HCT116 (cell line): ENCODE results near the gene RTL10. TPM values are rescaled to one million over a fixed set of nuclear protein-coding genes. Genes with fewer than 3 reads are reported as not detected.

Source experiments
- ATAC-seq: fragments of 200-7000 bp; cut with Tn5 transposase; 2 replicates; pipeline ENCODE4 v1.9.1; 2020; ENCODE audit warnings: mild to moderate bottlenecking, moderate library complexity
- BruUV-seq: library from RNA; stranded (reverse); fragments of 400-500 nt; replicated peaks from 2 replicates; lab custom pipeline; 2021; lab: Mats Ljungman, UMichigan
- CTCF ChIA-PET: fragments of 300-600 bp; sonication (Branson Sonifier 250); formaldehyde crosslinking; loops from one replicate; lab custom pipeline; 2021; ENCODE audit warnings: antibody characterized with exemption; lab: Charles Lee
- POLR2A ChIA-PET: fragments of 300-600, 350-600 bp; sonication (Branson Sonifier 250); formaldehyde crosslinking; loops from one replicate; lab custom pipeline; 2021; ENCODE audit warnings: antibody characterized with exemption; lab: Charles Lee
- RAD21 ChIA-PET, 2 experiments: fragments of 300-600 bp; sonication (Branson Sonifier 250); formaldehyde crosslinking; loops; one replicate each; lab custom pipeline; 2023; ENCODE audit warnings: low total read pairs in 2 of 2; ENCODE audit not compliant: uncharacterized antibody in 2 of 2, unreplicated experiment in 2 of 2, low non-redundant PET in 1 of 2; lab: Charles Lee
- DNase-seq: peaks from one replicate; pipeline ENCODE4 v3.0.0-alpha.2; 2010; ENCODE audit warnings: low read depth, low spot score
- H2AFZ ChIP-seq: fragments of 200-600 bp; shearing (Covaris generic), sonication (generic); 2 replicates; pipeline ENCODE4 v1.6.1; 2017; ENCODE audit warnings: low read depth, mixed run types, mixed read lengths, antibody characterized with exemption, low read length; ENCODE audit not compliant: poor library complexity, severe bottlenecking
- H3K27ac ChIP-seq: 2 replicates; pipeline ENCODE4 v1.5.1; 2012; ENCODE audit warnings: low read depth, low read length
- H3K27me3 ChIP-seq: fragments of 200-600 bp; sonication (generic); 2 replicates; pipeline ENCODE4 v1.6.1; 2016; ENCODE audit warnings: mixed run types, low read length, mixed read lengths; ENCODE audit not compliant: insufficient read depth
- H3K36me3 ChIP-seq, 2 experiments: fragments of 200-500 bp in 1 of 2; fragments of 200-600 bp in 1 of 2; sonication (Bioruptor generic) in 1 of 2; sonication (generic) in 1 of 2; 2 replicates each; pipeline versions ENCODE4 v1.5.1 to v1.6.1; 2014 to 2016; ENCODE audit warnings: low read length in 2 of 2, inconsistent platforms in 1 of 2, mixed read lengths in 1 of 2, mixed run types in 1 of 2; ENCODE audit not compliant: insufficient read depth in 2 of 2, control insufficient read depth in 1 of 2
- H3K4me1 ChIP-seq, 2 experiments: fragments of 200-600 bp in 1 of 2; sonication (generic) in 1 of 2; 2 replicates each; pipeline versions ENCODE4 v1.5.1 to v1.6.1; 2012 to 2017; ENCODE audit warnings: low read length in 2 of 2, inconsistent platforms in 1 of 2, mild to moderate bottlenecking in 1 of 2, mixed read lengths in 1 of 2, mixed run types in 1 of 2, moderate library complexity in 1 of 2; ENCODE audit not compliant: insufficient read depth in 2 of 2, control insufficient read depth in 1 of 2
- H3K4me2 ChIP-seq: fragments of 200-600 bp; sonication (generic); 2 replicates; pipeline ENCODE4 v1.6.1; 2017; ENCODE audit warnings: mixed run types, low read length, mixed read lengths
- H3K4me3 ChIP-seq, 2 experiments: fragments of 200-600 bp in 1 of 2; sonication (generic) in 1 of 2; replicated peaks in 1 of 2; 2 replicates each; pipeline ENCODE4 v1.5.1; 2011 to 2016; ENCODE audit warnings: low read length in 2 of 2, control low read depth in 1 of 2, low read depth in 1 of 2, mild to moderate bottlenecking in 1 of 2, mixed read lengths in 1 of 2, mixed run types in 1 of 2
- H3K79me2 ChIP-seq: fragments of 200-600 bp; sonication (generic); 2 replicates; pipeline ENCODE4 v1.6.1; 2017; ENCODE audit warnings: mild to moderate bottlenecking, mixed run types, low read length, moderate library complexity, mixed read lengths; ENCODE audit not compliant: insufficient read depth
- H3K9ac ChIP-seq: fragments of 200-600 bp; sonication (generic); 2 replicates; pipeline ENCODE4 v1.6.1; 2016; ENCODE audit warnings: low read length, mixed read lengths
- H3K9me2 ChIP-seq: fragments of 200-600 bp; sonication (generic), shearing (Covaris generic); 2 replicates; pipeline ENCODE4 v1.6.1; 2017; ENCODE audit warnings: mixed run types, mild to moderate bottlenecking, moderate library complexity; ENCODE audit not compliant: insufficient read depth
- H3K9me3 ChIP-seq, 2 experiments: fragments of 200-500 bp in 1 of 2; fragments of 200-600 bp in 1 of 2; sonication (Bioruptor generic) in 1 of 2; sonication (generic) in 1 of 2; 2 replicates each; pipeline ENCODE4 v1.6.1; 2014 to 2017; ENCODE audit warnings: low read length in 2 of 2, mixed read lengths in 2 of 2, inconsistent platforms in 1 of 2, low read depth in 1 of 2, mild to moderate bottlenecking in 1 of 2, mixed run types in 1 of 2, moderate library complexity in 1 of 2; ENCODE audit not compliant: control insufficient read depth in 1 of 2, insufficient read depth in 1 of 2
- H4K20me1 ChIP-seq: fragments of 200-600 bp; sonication (generic), shearing (Covaris generic); 2 replicates; pipeline ENCODE4 v1.6.1; 2017; ENCODE audit warnings: mixed run types, mild to moderate bottlenecking, moderate library complexity; ENCODE audit not compliant: insufficient read depth
- ATF3 ChIP-seq: IDR thresholded peaks from 2 replicates; pipeline ENCODE4 v1.6.1; 2012
- CBX3 ChIP-seq: IDR thresholded peaks from 2 replicates; pipeline ENCODE4 v1.6.1; 2012; ENCODE audit warnings: low read depth
- CEBPB ChIP-seq: IDR thresholded peaks from 2 replicates; pipeline ENCODE4 v1.6.1; 2012; ENCODE audit warnings: low read depth
- CTCF ChIP-seq, 3 experiments: fragments of 200-600 bp in 1 of 3; sonication (generic) in 1 of 3; IDR thresholded peaks in 2 of 3; conservative IDR thresholded peaks in 1 of 3; 2 replicates each; pipeline ENCODE4 v1.5.1; 2012 to 2017; ENCODE audit warnings: low read depth in 2 of 3, low read length in 2 of 3, antibody characterized with exemption in 1 of 3, borderline replicate concordance in 1 of 3, control low read depth in 1 of 3, mild to moderate bottlenecking in 1 of 3, mixed read lengths in 1 of 3, mixed run types in 1 of 3, moderate library complexity in 1 of 3; ENCODE audit not compliant: insufficient read depth in 1 of 3
- EGR1 ChIP-seq: IDR thresholded peaks from 2 replicates; pipeline ENCODE4 v1.6.1; 2012; ENCODE audit warnings: low read depth
- ELF1 ChIP-seq: IDR thresholded peaks from 2 replicates; pipeline ENCODE4 v1.6.1; 2012; ENCODE audit warnings: low read depth, borderline replicate concordance
- EZH2 ChIP-seq: fragments of 200-600 bp; sonication (generic); IDR thresholded peaks from 2 replicates; pipeline ENCODE4 v1.6.1; 2017; ENCODE audit warnings: antibody characterized with exemption, mixed run types
- EZH2phosphoT487 ChIP-seq: fragments of 200-600 bp; IDR thresholded peaks from 2 replicates; pipeline ENCODE4 v1.6.1; 2018; ENCODE audit warnings: antibody characterized with exemption, borderline replicate concordance
- FOSL1 ChIP-seq: IDR thresholded peaks from 2 replicates; pipeline ENCODE4 v1.6.1; 2012; ENCODE audit warnings: low read depth
- JUND ChIP-seq: IDR thresholded peaks from 2 replicates; pipeline ENCODE4 v1.6.1; 2012
- POLR2AphosphoS5 ChIP-seq: IDR thresholded peaks from 2 replicates; pipeline ENCODE4 v1.6.1; 2011; ENCODE audit warnings: mild to moderate bottlenecking, low read depth, low read length, moderate library complexity
- RAD21 ChIP-seq: IDR thresholded peaks from 2 replicates; pipeline ENCODE4 v1.6.1; 2012; ENCODE audit warnings: low read depth, mild to moderate bottlenecking
- REST ChIP-seq: IDR thresholded peaks from 2 replicates; pipeline ENCODE4 v1.6.1; 2012; ENCODE audit warnings: low read depth
- SIN3A ChIP-seq: IDR thresholded peaks from 2 replicates; pipeline ENCODE4 v1.6.1; 2012; ENCODE audit warnings: low read depth
- SP1 ChIP-seq: IDR thresholded peaks from 2 replicates; pipeline ENCODE4 v1.6.1; 2012; ENCODE audit warnings: low read depth
- SRF ChIP-seq: IDR thresholded peaks from 2 replicates; pipeline ENCODE4 v1.6.1; 2012; ENCODE audit warnings: low read depth
- TCF7L2 ChIP-seq: IDR thresholded peaks from 2 replicates; pipeline ENCODE4 v1.7.0; 2011; ENCODE audit warnings: borderline replicate concordance, inconsistent platforms; ENCODE audit not compliant: insufficient read depth, insufficient read length; ENCODE audit errors: extremely low read depth
- YY1 ChIP-seq: IDR thresholded peaks from 2 replicates; pipeline ENCODE4 v1.6.1; 2011; ENCODE audit warnings: low read length, low read depth, moderate library complexity, mild to moderate bottlenecking; ENCODE audit not compliant: insufficient replicate concordance; ENCODE audit errors: extremely low read depth
- ZFX ChIP-seq: fragments of 450-650 bp; IDR thresholded peaks from 2 replicates; pipeline ENCODE4 v1.6.1; 2017
- intact Hi-C: fragments of 100-400 bp; cut with micrococcal nuclease; formaldehyde crosslinking; loops from 2 replicates; pipeline ENCODE4 v1.10.0; 2022
- total RNA-seq: library from RNA; stranded (reverse); gene quantifications from one replicate; pipeline ENCODE4 v1.2.1, GENCODE V29; 2021; ENCODE audit not compliant: unreplicated experiment
- TF ChIP-seq, protein P1 (sequence below): IDR thresholded peaks from 2 replicates; pipeline ENCODE4 v1.6.1; 2012

Gene RTL10
- total RNA-seq, 1 experiment from 2014 or later, result 24.6 TPM

GRCh38 chr22:19812910-19813309 lies 41.8 kb downstream of the RTL10 start:
- RAD21 ChIA-PET, result no interaction called here
- Histone ChIP-seq H3K27me3 (no peaks in the 10 kb centered on the region), H4K20me1 (no peaks in the 10 kb centered on the region), H3K4me3 (no peak overlapping the region), H3K4me2 (no peak overlapping the region), H3K9me2 (no peaks in the 10 kb centered on the region), H3K36me3 (no peaks in the 10 kb centered on the region), H3K27ac (no peak overlapping the region), H3K9ac (no peak overlapping the region), H3K4me1 (no peaks in the 10 kb centered on the region), H3K9me3 (no peaks in the 10 kb centered on the region), H3K79me2 (no peaks in the 10 kb centered on the region), H2AFZ (no peak overlapping the region)
- intact Hi-C loops, result no loop called here
- TF ChIP-seq SRF (no peak), FOSL1 (no peak), ZFX (no peak), EZH2 (no peak), REST (no peak), POLR2AphosphoS5 (no peak), CBX3 (no peak), SP1 (no peak), YY1 (no peak), TCF7L2 (no peak), EZH2phosphoT487 (no peak), SIN3A (no peak), JUND (no peak), ELF1 (no peak), CEBPB (no peak), CTCF (IDR thresholded peaks at IDR 0.05 in 2 of 3, conservative IDR thresholded peaks at IDR 0.05 in 1 of 3; ENCODE audit: borderline replicate concordance in 1 of 3, insufficient read depth in 1 of 3, low read depth in 2 of 3, low read length in 2 of 3) (no peak), ATF3 (no peak), EGR1 (no peak), RAD21 (no peak)
- TF ChIP-seq, protein P1, sequence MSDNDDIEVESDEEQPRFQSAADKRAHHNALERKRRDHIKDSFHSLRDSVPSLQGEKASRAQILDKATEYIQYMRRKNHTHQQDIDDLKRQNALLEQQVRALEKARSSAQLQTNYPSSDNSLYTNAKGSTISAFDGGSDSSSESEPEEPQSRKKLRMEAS, result no peak
- POLR2A ChIA-PET, result no interaction called here
- ATAC-seq (no peak), DNase-seq (no peak)
- CTCF ChIA-PET, result no interaction called here
- no TSS peak for BruUV-seq
